ENCODE measurements around the gene FOXD4.
"Not testable (repeated sequence)": the region's sequence is repeated elsewhere in the genome, so short reads cannot be mapped to it uniquely, and the experiment has no call there.

The FOXD4 gene

DNA sequence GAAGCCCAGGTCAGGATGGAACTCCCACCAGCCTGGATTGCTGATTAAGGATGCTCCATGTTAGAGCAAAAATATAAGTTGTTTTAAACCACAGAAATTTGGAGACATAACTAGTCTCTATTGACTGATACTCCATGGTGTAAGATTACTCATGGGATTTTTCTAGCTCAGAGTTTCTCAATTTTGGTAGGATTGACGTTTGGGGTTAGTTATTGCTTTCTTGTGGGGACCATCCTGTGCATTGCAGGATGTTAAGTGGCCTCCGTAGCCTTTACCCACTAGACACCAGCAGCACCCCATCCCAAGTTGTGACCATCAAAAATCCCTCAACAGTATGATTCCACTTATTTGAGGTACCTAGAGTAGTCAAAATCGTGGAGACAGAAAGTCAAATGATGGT is 19.4 kb downstream of the FOXD4 start:
- POLR2A ChIA-PET; DNase-seq (ENCODE audit: extremely low spot score); CTCF ChIA-PET: not testable (repeated sequence)

DNA sequence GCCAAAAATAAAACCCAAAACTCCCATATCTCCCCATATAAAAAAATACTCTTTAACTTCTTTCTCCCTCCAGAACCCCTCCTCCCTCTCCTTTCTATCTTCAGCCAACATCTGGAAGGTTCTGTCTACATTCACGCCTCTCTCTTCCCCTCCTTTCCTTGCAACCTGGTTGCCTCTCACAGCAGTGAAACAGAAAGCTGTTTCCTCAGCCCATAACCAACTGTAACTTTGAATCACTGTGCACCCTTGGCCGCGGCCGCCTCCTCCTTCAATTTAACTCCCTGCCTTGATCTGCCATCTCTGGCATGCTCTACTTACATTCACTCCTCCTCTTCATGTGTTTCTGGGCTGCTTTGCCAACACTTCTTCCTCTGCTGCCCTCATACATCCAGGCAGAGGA is 23.2 kb downstream of the FOXD4 start:
- POLR2A ChIA-PET; DNase-seq (ENCODE audit: extremely low spot score); CTCF ChIA-PET: not testable (repeated sequence)

GRCh38 chr9:94323-94722 is 23.9 kb downstream of the FOXD4 start:
- DNase-seq (ENCODE audit: extremely low spot score); CTCF ChIA-PET; POLR2A ChIA-PET: not testable (repeated sequence)

DNA sequence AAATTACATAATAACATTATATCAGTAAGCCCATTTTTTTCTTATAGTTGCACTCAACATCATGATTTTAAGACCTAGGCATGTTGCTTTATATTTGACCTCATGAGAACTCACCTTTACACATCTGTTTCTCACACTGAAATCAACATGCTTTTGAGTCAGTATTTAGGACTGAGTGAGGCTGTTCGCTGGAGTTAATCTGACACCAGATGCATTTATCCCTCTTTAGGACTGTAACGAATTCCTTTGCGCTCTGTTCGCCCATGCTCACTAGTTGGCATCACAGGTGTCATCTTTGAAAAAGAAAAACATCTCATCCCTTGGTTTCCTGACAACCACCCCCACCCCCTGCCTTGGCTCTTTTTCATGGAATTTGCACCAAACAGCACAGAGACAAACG is 24.3 kb downstream of the FOXD4 start:
- CTCF ChIA-PET; DNase-seq (ENCODE audit: extremely low spot score); POLR2A ChIA-PET: not testable (repeated sequence)

DNA sequence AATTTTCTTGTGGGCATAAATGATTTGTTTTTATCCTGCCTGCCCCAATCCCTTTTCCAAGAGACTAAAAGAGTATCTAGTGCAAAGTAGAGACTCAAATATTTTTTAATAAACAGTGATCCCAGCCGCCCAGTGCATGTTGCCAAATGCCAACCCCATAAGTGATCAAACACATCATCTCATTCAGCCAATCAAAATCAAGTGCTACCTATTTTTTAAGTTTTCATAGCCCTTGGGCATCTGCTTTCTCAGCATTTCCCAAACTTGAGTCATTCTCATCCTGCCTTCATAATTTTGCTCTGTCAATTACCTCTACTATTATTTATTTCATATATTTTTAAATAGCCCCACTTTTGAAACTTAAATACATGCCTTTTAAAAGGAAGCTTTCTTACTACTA is 27.4 kb downstream of the FOXD4 start:
- POLR2A ChIA-PET; DNase-seq (ENCODE audit: extremely low spot score); CTCF ChIA-PET: not testable (repeated sequence)

- CTCF ChIA-PET; POLR2A ChIA-PET; DNase-seq (ENCODE audit: extremely low spot score): not testable (repeated sequence)
Measured at GRCh38 chr9:88396-89037, 29.7 kb downstream of the FOXD4 start.

DNA sequence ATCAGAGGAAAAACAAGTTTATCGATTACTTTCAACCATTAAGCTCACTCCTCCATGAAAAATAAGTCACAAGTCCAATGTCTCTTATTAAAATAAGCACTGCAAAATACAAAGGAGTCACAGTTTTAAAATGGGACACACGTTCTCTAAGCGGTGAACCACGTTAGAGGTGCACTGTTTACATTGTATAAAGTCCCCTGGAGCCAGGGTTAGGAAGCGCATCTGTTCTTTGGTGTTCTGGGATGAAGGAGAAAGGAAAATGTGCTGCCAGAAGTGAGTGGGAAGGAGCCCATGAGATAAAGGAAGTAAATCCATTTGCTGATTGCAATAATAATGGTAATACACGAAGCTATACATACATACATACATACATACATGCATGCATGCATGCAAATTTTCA is 30.4 kb downstream of the FOXD4 start:
- CTCF ChIA-PET; POLR2A ChIA-PET; DNase-seq (ENCODE audit: extremely low spot score): not testable (repeated sequence)

- POLR2A ChIA-PET; DNase-seq (ENCODE audit: extremely low spot score); CTCF ChIA-PET: not testable (repeated sequence)
Measured at GRCh38 chr9:87105-87504, 31.1 kb downstream of the FOXD4 start.

DNA sequence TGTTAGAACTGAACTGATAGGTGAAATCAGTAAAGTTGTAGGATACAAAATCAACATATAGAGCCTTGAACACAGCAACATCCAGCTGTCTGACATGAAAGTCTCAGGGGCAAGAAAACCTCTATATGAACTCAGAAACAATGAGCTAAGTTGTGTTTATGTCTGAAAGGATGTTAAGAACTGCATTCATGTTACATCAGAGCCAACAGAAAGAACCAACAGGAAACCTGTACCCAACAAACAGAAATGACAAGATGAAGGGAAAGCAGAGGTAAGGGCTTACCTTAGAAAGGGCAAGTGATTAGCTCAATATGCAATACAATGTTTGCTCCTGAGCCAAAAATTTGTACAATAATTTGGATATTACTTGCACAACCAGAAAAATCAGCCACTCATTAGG is 31.5 kb downstream of the FOXD4 start:
- CTCF ChIA-PET; DNase-seq (ENCODE audit: extremely low spot score); POLR2A ChIA-PET: not testable (repeated sequence)

GRCh38 chr9:82932-83689 is 35.1 kb downstream of the FOXD4 start:
- CTCF ChIA-PET, POLR2A ChIA-PET: not testable (repeated sequence)

DNA sequence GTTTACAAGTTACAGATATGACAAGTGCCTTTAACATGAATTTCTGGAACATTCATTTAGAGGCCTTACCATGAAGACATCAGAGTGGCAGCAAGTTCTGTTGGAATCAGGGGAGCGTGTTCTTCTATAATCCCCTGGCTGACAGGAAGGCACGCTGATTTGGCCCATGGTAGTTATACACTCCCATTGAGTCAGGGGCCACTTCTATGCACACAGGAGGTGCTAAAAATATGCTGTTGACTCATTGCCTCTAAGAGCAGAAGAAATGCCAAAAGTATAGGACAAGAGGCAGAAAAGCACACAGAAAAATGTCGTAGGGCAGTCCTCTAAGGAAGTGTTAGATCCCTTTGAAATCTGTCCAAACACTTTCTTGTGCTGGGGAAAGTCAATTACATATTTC is 39.9 kb downstream of the FOXD4 start:
- CTCF ChIA-PET, POLR2A ChIA-PET: not testable (repeated sequence)

More at GRCh38 chr9:82932-83689, 35.1 kb downstream of the FOXD4 start:
- DNase-seq (ENCODE audit: extremely low spot score), result not testable (repeated sequence)

GRCh38 chr9:76389-76788 is 41.8 kb downstream of the FOXD4 start:
- POLR2A ChIA-PET; DNase-seq (ENCODE audit: extremely low spot score); CTCF ChIA-PET: not testable (repeated sequence)

More for the DNA sequence above, 39.9 kb downstream of the FOXD4 start:
- not testable (repeated sequence) for DNase-seq (ENCODE audit: extremely low spot score)

- DNase-seq (ENCODE audit: extremely low spot score); POLR2A ChIA-PET; CTCF ChIA-PET: not testable (repeated sequence)
Measured at GRCh38 chr9:73900-74525, 44.2 kb downstream of the FOXD4 start.

DNA sequence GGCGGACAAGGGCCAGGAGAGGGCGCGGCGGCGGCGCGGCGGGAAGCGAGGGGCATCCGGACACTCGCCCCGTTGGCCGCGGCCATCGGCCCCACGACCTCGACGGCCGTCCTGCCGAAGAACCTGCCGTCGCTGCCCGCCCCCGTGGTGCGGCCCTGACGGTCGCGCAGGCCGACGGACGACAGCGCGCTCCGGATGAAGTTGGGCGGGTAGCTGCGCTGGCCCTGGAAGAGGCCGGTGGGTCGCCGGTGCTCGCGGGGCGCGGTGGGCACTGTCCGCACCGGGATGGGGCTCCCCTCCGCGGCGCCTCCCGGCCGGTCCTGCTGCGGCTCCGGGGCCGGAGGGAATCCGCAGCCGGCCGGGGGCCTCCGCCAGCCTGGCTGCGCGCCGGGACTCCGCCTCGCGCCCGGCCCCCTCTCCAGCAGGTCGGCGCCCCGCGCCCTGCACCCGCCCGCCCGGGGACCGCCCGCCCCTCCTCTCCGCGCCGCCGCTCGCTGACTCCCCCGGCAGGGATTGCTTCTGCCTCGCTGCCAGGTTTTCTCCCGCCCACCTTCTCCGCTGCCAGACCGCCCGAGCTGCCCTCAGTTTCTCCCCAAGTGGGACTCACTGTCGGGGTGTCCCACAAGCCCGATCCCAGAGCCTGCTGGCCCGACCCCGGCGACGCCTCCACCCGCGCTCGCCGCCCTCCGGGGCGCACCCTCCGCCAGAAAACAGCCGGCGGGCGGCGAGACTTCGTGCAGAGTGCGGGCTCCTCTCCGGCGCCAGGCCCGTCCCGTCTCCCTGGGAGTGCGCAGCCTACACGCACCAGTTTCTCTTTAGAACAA is 44.9 kb downstream of the FOXD4 start:
- peak; percentile 6 for DNase-seq (ENCODE audit: extremely low spot score)
- CTCF ChIA-PET, POLR2A ChIA-PET: not testable (repeated sequence)

Measured in GM10248 (cell line).